HEK293 (cell line): Measurements from ENCODE around the gene MAPRE2.

Experiments
- CTCF ChIA-PET: fragments of 350-600 bp; formaldehyde crosslinking; extraction: SDS; loops from one replicate; lab custom pipeline; 2021; ENCODE audit warnings: antibody characterized with exemption; lab: Yijun Ruan, JAX
- POLR2A ChIA-PET: fragments of 300-600 bp; formaldehyde crosslinking; extraction: SDS; loops from one replicate; lab custom pipeline; 2020; ENCODE audit warnings: antibody characterized with exemption, inconsistent platforms; lab: Yijun Ruan, JAX
- H3K27ac ChIP-seq: fragments of 200-500 bp; sonication (Bioruptor generic); 2 replicates; pipeline ENCODE4 v1.5.1; 2014; ENCODE audit warnings: low read depth, low read length, control low read depth, inconsistent platforms; ENCODE audit errors: extremely low read depth
- H3K36me3 ChIP-seq, 2 experiments: fragments of 200-500 bp in 1 of 2; sonication (Bioruptor generic) in 1 of 2; 1 replicate in 1 of 2; 2 replicates in 1 of 2; pipeline ENCODE4 v1.5.1; 2014 to 2017; ENCODE audit warnings: inconsistent platforms in 2 of 2, low read length in 2 of 2; ENCODE audit not compliant: control insufficient read depth in 2 of 2, insufficient read depth in 1 of 2
- H3K4me1 ChIP-seq: fragments of 200-500 bp; sonication (Bioruptor generic); 2 replicates; pipeline ENCODE4 v1.5.1; 2014; ENCODE audit warnings: mild to moderate bottlenecking, low read length, inconsistent platforms; ENCODE audit not compliant: control insufficient read depth, insufficient read depth
- H3K4me3 ChIP-seq: 2 replicates; pipeline ENCODE4 v1.5.1; 2011; ENCODE audit warnings: low read depth, mild to moderate bottlenecking, control low read depth, low read length, moderate library complexity
- H3K9me3 ChIP-seq: fragments of 200-500 bp; sonication (Bioruptor generic); 2 replicates; pipeline ENCODE4 v1.5.1; 2014; ENCODE audit warnings: low read depth, low read length, inconsistent platforms; ENCODE audit not compliant: control insufficient read depth, insufficient read depth
- EGR2 ChIP-seq: fragments of 450-650 bp; formaldehyde crosslinking; IDR thresholded peaks from 2 replicates; pipeline ENCODE4 v1.5.1; 2016; ENCODE audit warnings: low read depth, missing biosample characterization, missing genetic modification characterization
- GLI2 ChIP-seq: fragments of 450-650 bp; formaldehyde crosslinking; IDR thresholded peaks from 2 replicates; pipeline ENCODE4; 2017; ENCODE audit warnings: missing biosample characterization, missing genetic modification characterization, low read depth, borderline replicate concordance
- KLF10 ChIP-seq: fragments of 450-650 bp; IDR thresholded peaks from 2 replicates; pipeline ENCODE4 v1.5.1; 2018; ENCODE audit warnings: missing biosample characterization, mild to moderate bottlenecking, missing genetic modification characterization
- ZBTB20 ChIP-seq: fragments of 450-650 bp; formaldehyde crosslinking; IDR thresholded peaks from 2 replicates; pipeline ENCODE4 v1.5.1; 2016; ENCODE audit warnings: missing biosample characterization, missing genetic modification characterization
- ZFP3 ChIP-seq: fragments of 450-650 bp; formaldehyde crosslinking; IDR thresholded peaks from 2 replicates; pipeline ENCODE4 v1.5.1; 2016; ENCODE audit warnings: low read depth, missing biosample characterization, missing genetic modification characterization
- ZFP37 ChIP-seq: fragments of 450-650 bp; formaldehyde crosslinking; IDR thresholded peaks from 2 replicates; pipeline ENCODE4 v1.5.1; 2016; ENCODE audit warnings: missing biosample characterization, missing genetic modification characterization
- ZNF121 ChIP-seq: fragments of 450-650 bp; formaldehyde crosslinking; IDR thresholded peaks from 2 replicates; pipeline ENCODE4 v1.5.1; 2016; ENCODE audit warnings: missing biosample characterization, missing genetic modification characterization
- ZNF133 ChIP-seq: fragments of 450-650 bp; formaldehyde crosslinking; IDR thresholded peaks from 2 replicates; pipeline ENCODE4 v1.5.1; 2016; ENCODE audit warnings: missing biosample characterization, missing genetic modification characterization
- ZNF16 ChIP-seq: fragments of 450-650 bp; formaldehyde crosslinking; IDR thresholded peaks from 2 replicates; pipeline ENCODE4 v1.5.1; 2016; ENCODE audit warnings: low read depth, missing biosample characterization, missing genetic modification characterization
- ZNF274 ChIP-seq, 2 experiments: fragments of 200-500 bp in 1 of 2; fragments of 450-650 bp in 1 of 2; sonication (Bioruptor generic) in 1 of 2; formaldehyde crosslinking in 1 of 2; IDR thresholded peaks; 2 replicates each; pipeline versions ENCODE4 v1.5.1 to v1.6.1; 2014 to 2016; ENCODE audit warnings: borderline replicate concordance in 1 of 2, inconsistent platforms in 1 of 2, low read length in 1 of 2, missing biosample characterization in 1 of 2, missing genetic modification characterization in 1 of 2
- ZNF404 ChIP-seq: fragments of 450-650 bp; formaldehyde crosslinking; IDR thresholded peaks from 2 replicates; pipeline ENCODE4 v1.5.1; 2017; ENCODE audit warnings: missing biosample characterization, missing genetic modification characterization
- ZNF423 ChIP-seq: fragments of 450-650 bp; formaldehyde crosslinking; IDR thresholded peaks from 2 replicates; pipeline ENCODE4 v1.5.1; 2016; ENCODE audit warnings: missing biosample characterization, missing genetic modification characterization
- ZNF473 ChIP-seq: fragments of 450-650 bp; formaldehyde crosslinking; IDR thresholded peaks from 2 replicates; pipeline ENCODE4 v1.5.1; 2017; ENCODE audit warnings: missing biosample characterization, missing genetic modification characterization
- ZNF530 ChIP-seq: fragments of 450-650 bp; formaldehyde crosslinking; IDR thresholded peaks from 2 replicates; pipeline ENCODE4 v1.5.1; 2016; ENCODE audit warnings: low read depth, missing biosample characterization, missing genetic modification characterization
- ZNF610 ChIP-seq: fragments of 450-650 bp; formaldehyde crosslinking; IDR thresholded peaks from 2 replicates; pipeline ENCODE4 v1.5.1; 2016; ENCODE audit warnings: missing biosample characterization, missing genetic modification characterization, borderline replicate concordance
- ZNF692 ChIP-seq: fragments of 450-650 bp; formaldehyde crosslinking; IDR thresholded peaks from 2 replicates; pipeline ENCODE4 v1.5.1; 2016; ENCODE audit warnings: missing biosample characterization, missing genetic modification characterization
- ZNF792 ChIP-seq: fragments of 450-650 bp; formaldehyde crosslinking; IDR thresholded peaks from 2 replicates; pipeline ENCODE4 v1.5.1; 2016; ENCODE audit warnings: missing biosample characterization, missing genetic modification characterization
- ZSCAN23 ChIP-seq: fragments of 450-650 bp; formaldehyde crosslinking; IDR thresholded peaks from 2 replicates; pipeline ENCODE4 v1.5.1; 2016; ENCODE audit warnings: missing biosample characterization, missing genetic modification characterization
- ZSCAN30 ChIP-seq: fragments of 450-650 bp; IDR thresholded peaks from 2 replicates; pipeline ENCODE4 v1.5.1; 2018; ENCODE audit warnings: missing biosample characterization, mild to moderate bottlenecking, missing genetic modification characterization, moderate library complexity
- TF ChIP-seq, protein P1 (sequence below): fragments of 450-650 bp; formaldehyde crosslinking; IDR thresholded peaks from 2 replicates; pipeline ENCODE4 v1.5.1; 2017; ENCODE audit warnings: missing biosample characterization, missing genetic modification characterization
- TF ChIP-seq, protein P2 (sequence below): fragments of 450-650 bp; formaldehyde crosslinking; IDR thresholded peaks from 2 replicates; pipeline ENCODE4 v1.5.1; 2016; ENCODE audit warnings: missing biosample characterization, missing genetic modification characterization
- TF ChIP-seq, protein P3 (sequence below): fragments of 450-650 bp; formaldehyde crosslinking; IDR thresholded peaks from 2 replicates; pipeline ENCODE4 v1.5.1; 2016; ENCODE audit warnings: missing biosample characterization, missing genetic modification characterization

Gene MAPRE2

GRCh38 chr18:35179906-35180305 is 138.7 kb downstream of the MAPRE2 start (continued):
- TF ChIP-seq ZBTB20 (tag by site-specific recombination): no peak
- TF ChIP-seq, all 188 proteins: peak for 0

DNA sequence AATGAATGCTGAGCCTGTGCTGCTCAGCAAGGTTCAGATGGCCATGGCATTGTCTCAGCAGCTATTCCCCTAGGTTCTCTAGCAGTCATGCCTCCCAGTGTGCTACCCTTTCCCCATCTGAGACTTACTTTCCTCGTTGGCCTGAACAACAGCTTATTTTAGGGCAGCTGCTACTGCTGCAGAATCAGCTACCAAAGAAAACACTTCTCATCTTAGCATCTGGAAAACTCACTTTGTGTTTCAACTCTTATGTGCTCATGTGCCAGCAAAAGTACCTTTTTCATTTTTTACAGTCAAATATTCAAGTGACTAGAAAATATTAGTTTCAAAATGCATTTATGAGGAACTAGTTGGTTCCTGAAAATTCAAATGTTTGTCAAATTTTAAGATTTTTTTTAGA is 139.2 kb downstream of the MAPRE2 start:
- TF ChIP-seq ZNF692 (tag by site-specific recombination): no peak
- ChIA-PET POLR2A (no interaction called here), CTCF (interaction anchor here (0.8 kb wide), 1 partner anchor 174 kb away, joined by 7 read pairs; no protein-coding TSS in a partner anchor)
- no peaks in the 10 kb centered on the region for H3K36me3 ChIP-seq
- H3K9me3 ChIP-seq: no peaks in the 10 kb centered on the region
- no peak overlapping the region for H3K4me3 ChIP-seq
- H3K27ac ChIP-seq: no peak overlapping the region
- no peaks in the 10 kb centered on the region for H3K4me1 ChIP-seq

DNA sequence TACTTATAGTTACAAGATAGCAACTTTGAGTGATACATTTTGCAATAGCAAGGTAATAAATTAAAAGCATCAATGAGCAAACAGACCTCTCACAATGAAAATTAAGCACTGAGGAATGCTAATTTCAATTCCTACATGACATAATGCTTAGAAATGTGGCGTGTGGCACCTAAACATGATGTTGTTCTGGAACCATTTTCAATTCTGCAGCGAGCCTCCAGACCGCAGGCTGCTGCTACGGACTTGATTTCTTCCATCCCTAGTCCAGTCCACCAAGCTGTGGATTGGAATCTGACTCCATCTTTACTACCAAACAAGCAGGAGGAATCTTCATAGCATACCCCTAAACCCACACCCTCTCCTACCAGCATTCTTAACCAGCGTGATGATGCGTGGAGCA is 140.9 kb downstream of the MAPRE2 start:
- H3K36me3 ChIP-seq: no peaks in the 10 kb centered on the region
- H3K4me1 ChIP-seq: no peaks in the 10 kb centered on the region
- H3K27ac ChIP-seq: no peak overlapping the region
- TF ChIP-seq ZNF530 (no peak), ZSCAN30 (tag by site-specific recombination) (no peak), ZNF423 (no peak)
- ChIA-PET CTCF (no interaction called here), POLR2A (no interaction called here)
- H3K4me3 ChIP-seq: no peak overlapping the region
- H3K9me3 ChIP-seq: no peaks in the 10 kb centered on the region

GRCh38 chr18:35183886-35184285 is 142.7 kb downstream of the MAPRE2 start:
- ChIA-PET CTCF (no interaction called here), POLR2A (interaction anchor here (0.6 kb wide), 1 partner anchor 82 kb away, joined by 4 read pairs; no protein-coding TSS in a partner anchor)
- Histone ChIP-seq H3K27ac (no peak overlapping the region), H3K36me3 (no peaks in the 10 kb centered on the region), H3K4me1 (no peaks in the 10 kb centered on the region), H3K4me3 (no peak overlapping the region), H3K9me3 (no peaks in the 10 kb centered on the region)
- TF ChIP-seq, protein P1, sequence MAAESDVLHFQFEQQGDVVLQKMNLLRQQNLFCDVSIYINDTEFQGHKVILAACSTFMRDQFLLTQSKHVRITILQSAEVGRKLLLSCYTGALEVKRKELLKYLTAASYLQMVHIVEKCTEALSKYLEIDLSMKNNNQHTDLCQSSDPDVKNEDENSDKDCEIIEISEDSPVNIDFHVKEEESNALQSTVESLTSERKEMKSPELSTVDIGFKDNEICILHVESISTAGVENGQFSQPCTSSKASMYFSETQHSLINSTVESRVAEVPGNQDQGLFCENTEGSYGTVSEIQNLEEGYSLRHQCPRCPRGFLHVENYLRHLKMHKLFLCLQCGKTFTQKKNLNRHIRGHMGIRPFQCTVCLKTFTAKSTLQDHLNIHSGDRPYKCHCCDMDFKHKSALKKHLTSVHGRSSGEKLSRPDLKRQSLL: no peak
- no peak for TF ChIP-seq ZNF16 (tag by site-specific recombination)
- TF ChIP-seq, protein P2, sequence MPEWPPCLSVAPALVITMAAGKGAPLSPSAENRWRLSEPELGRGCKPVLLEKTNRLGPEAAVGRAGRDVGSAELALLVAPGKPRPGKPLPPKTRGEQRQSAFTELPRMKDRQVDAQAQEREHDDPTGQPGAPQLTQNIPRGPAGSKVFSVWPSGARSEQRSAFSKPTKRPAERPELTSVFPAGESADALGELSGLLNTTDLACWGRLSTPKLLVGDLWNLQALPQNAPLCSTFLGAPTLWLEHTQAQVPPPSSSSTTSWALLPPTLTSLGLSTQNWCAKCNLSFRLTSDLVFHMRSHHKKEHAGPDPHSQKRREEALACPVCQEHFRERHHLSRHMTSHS: no peak

- H3K9me3 ChIP-seq: no peaks in the 10 kb centered on the region
- H3K4me1 ChIP-seq: no peaks in the 10 kb centered on the region
- TF ChIP-seq ZFP37 (tag by site-specific recombination) (no peak), ZNF792 (tag by site-specific recombination) (no peak), ZNF121 (tag by site-specific recombination) (no peak), ZSCAN23 (tag by site-specific recombination) (no peak), ZNF274 (IDR thresholded peaks at IDR 0.05; ENCODE audit: low read length) (no peak), ZNF274 (tag by site-specific recombination; IDR thresholded peaks at IDR 0.05; ENCODE audit: borderline replicate concordance) (no peak), ZNF404 (no peak), KLF10 (tag by site-specific recombination) (no peak), GLI2 (tag by site-specific recombination) (no peak), ZNF133 (tag by site-specific recombination) (no peak), ZNF610 (tag by site-specific recombination) (no peak), EGR2 (tag by site-specific recombination) (no peak), ZFP3 (no peak), ZNF473 (tag by site-specific recombination) (no peak)
- TF ChIP-seq, protein P3, sequence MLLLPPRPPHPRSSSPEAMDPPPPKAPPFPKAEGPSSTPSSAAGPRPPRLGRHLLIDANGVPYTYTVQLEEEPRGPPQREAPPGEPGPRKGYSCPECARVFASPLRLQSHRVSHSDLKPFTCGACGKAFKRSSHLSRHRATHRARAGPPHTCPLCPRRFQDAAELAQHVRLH (tag by site-specific recombination): no peak
- TF ChIP-seq, protein P2: no peak
- CTCF ChIA-PET: interaction anchor here (0.7 kb wide), 1 partner anchor 1344 kb away, joined by 3 read pairs; no protein-coding TSS in a partner anchor
- H3K36me3 ChIP-seq: no peaks in the 10 kb centered on the region
- POLR2A ChIA-PET: no interaction called here
- H3K4me3 ChIP-seq: no peak overlapping the region
- no peak overlapping the region for H3K27ac ChIP-seq
Observed at GRCh38 chr18:35185771-35186170, 144.6 kb downstream of the MAPRE2 start.
